ENCODE data around the gene GASK1A. TPM values are rescaled to one million over a fixed set of nuclear protein-coding genes. Genes with fewer than 3 reads are reported as not detected.

The GASK1A gene
- total RNA-seq, 1 donor from 2014 or later: not detected

DNA sequence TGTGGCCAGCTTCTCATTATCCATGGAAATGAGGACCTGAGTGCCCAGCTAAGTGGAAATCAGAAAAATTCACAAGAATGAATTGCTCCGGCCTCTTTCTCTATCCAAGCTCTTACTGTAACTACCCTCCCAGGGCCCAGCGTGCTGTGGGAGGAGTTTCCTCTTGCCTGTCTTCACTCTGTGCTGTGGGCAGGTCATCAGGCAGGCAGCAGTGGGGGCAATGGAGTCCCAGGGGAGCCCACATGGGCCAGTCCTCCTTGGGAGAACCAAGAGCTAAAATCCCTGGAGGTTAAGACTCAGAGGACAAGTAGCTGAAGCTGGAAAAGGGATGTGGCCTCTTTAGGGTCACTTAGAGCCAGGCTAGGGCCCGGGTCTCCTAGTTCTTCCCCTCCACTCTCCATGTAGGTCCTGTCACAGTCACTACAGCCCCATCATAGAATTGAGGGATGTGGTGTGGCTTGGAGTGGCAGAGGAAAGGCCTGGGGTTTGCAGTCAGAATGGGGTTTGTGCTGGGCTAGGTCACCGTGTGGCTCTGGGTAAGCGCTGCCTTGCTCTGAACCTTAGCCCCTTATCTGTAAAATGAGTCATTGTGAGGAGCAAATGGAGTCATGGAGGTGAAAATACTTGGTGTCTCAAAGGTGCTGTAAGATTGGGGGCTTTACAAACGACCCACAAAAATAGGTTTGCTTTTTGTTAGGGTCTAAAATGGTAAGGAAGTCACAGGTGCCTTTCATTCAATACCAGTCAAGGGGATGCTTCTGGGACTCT, 3.7 kb downstream of the GASK1A start:
- Mint-ChIP-seq H3K9me3 (no peaks in the 10 kb centered on the region), H3K27me3 (peaks cover 40% of the 10 kb centered on the region), H3K4me3 (no peak overlapping the region), H3K27ac (no peak overlapping the region), H3K36me3 (ENCODE audit: low read depth) (no peaks in the 10 kb centered on the region), H3K4me1 (peaks cover 10% of the 10 kb centered on the region)
- intact Hi-C loops (cut with micrococcal nuclease): no loop called here
- CTCF ChIA-PET: no interaction called here
- TF ChIP-seq, protein P1, sequence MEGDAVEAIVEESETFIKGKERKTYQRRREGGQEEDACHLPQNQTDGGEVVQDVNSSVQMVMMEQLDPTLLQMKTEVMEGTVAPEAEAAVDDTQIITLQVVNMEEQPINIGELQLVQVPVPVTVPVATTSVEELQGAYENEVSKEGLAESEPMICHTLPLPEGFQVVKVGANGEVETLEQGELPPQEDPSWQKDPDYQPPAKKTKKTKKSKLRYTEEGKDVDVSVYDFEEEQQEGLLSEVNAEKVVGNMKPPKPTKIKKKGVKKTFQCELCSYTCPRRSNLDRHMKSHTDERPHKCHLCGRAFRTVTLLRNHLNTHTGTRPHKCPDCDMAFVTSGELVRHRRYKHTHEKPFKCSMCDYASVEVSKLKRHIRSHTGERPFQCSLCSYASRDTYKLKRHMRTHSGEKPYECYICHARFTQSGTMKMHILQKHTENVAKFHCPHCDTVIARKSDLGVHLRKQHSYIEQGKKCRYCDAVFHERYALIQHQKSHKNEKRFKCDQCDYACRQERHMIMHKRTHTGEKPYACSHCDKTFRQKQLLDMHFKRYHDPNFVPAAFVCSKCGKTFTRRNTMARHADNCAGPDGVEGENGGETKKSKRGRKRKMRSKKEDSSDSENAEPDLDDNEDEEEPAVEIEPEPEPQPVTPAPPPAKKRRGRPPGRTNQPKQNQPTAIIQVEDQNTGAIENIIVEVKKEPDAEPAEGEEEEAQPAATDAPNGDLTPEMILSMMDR (IDR thresholded peaks at IDR 0.05): no peak
- ATAC-seq (ENCODE audit: low read depth) (no peak), DNase-seq (no peak)
- POLR2A ChIA-PET: no interaction called here

DNA sequence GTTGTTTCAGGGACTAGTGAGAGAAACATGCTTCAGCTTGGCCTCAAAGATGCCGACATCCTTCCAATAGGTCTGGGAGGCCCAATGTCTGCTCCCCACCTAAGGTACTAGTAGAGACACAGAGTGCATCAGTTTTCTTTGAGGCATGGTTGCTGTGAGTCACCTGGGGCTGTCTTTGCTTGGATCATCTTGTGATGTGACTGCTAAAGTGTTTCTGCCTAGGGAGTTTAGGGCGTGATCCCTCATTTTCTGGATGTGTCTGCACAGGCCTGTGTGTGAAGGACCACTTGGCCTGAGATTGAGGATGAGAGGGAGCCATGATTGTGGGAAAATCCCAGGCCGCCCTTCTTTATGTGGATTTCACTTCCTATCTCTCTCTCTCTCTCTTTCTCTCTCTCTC, 4.8 kb downstream of the GASK1A start:
- no peak overlapping the region for H3K4me3 Mint-ChIP-seq
- H3K9me3 Mint-ChIP-seq: no peaks in the 10 kb centered on the region
- intact Hi-C loops (cut with micrococcal nuclease): no loop called here
- peaks cover 35% of the 10 kb centered on the region for H3K27me3 Mint-ChIP-seq
- DNase-seq (no peak), ATAC-seq (ENCODE audit: low read depth) (no peak)
- TF ChIP-seq, protein P1 (IDR thresholded peaks at IDR 0.05): no peak
- CTCF ChIA-PET: no interaction called here
- POLR2A ChIA-PET: no interaction called here
- H3K4me1 Mint-ChIP-seq: peaks cover 6% of the 10 kb centered on the region
- no peaks in the 10 kb centered on the region for H3K36me3 Mint-ChIP-seq (ENCODE audit: low read depth)
- no peak overlapping the region for H3K27ac Mint-ChIP-seq

DNA sequence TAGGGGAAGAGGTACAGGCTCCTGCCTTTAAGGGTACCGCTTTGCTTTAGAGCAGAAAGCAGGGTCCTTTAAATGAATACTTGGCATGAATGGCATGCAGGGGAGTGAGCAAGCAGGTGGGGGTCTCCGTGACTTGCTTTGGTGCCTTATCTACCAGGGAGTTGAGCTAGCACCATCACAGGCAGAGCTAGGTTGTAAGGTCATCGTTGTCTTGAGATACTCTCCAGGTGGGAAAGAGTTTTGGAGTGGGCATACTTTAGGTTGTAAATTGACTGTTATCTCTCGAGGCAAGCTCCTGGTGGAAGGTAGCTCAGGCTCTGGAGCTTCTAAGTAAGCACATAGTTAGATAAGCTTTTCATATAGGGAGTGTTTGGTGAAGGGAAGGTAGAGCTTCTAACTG, 5.6 kb downstream of the GASK1A start:
- intact Hi-C loops (cut with micrococcal nuclease): no loop called here
- peaks cover 34% of the 10 kb centered on the region for H3K27me3 Mint-ChIP-seq
- ChIA-PET CTCF (interaction anchor here (0.6 kb wide), 1 partner anchor 508 kb away, joined by 3 read pairs; no protein-coding TSS in a partner anchor), POLR2A (no interaction called here)
- no peaks in the 10 kb centered on the region for H3K9me3 Mint-ChIP-seq
- H3K4me3 Mint-ChIP-seq: no peak overlapping the region
- DNase-seq (no peak), ATAC-seq (ENCODE audit: low read depth) (no peak)
- no peak overlapping the region for H3K27ac Mint-ChIP-seq
- peaks cover 2% of the 10 kb centered on the region for H3K4me1 Mint-ChIP-seq
- H3K36me3 Mint-ChIP-seq (ENCODE audit: low read depth): no peaks in the 10 kb centered on the region
- TF ChIP-seq, protein P1 (IDR thresholded peaks at IDR 0.05): no peak

DNA sequence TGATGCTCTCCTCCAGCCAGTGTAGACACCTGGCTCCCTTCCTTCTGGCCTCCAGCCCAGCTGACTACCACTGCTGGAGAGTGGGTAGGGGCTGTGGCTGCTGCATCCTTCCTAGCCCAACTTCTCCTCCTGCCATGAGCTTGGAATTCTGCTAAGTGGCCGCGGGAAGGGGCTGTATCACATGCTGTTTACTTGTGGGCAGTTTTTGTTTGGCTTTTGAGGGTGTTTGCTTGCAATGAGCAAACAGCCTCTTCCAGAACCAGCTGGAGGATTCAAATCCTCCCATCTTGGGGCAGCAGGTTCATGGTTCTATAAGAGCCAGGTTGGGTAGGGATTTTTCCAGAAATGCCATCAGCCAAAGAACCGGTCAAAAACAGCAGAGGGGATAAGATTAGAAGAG, 9.0 kb downstream of the GASK1A start:
- H3K9me3 Mint-ChIP-seq: no peaks in the 10 kb centered on the region
- H3K4me1 Mint-ChIP-seq: no peaks in the 10 kb centered on the region
- ChIA-PET CTCF (no interaction called here), POLR2A (no interaction called here)
- H3K27ac Mint-ChIP-seq: no peak overlapping the region
- DNase-seq (no peak), ATAC-seq (ENCODE audit: low read depth) (no peak)
- H3K36me3 Mint-ChIP-seq (ENCODE audit: low read depth): no peaks in the 10 kb centered on the region
- intact Hi-C loops (cut with micrococcal nuclease): no loop called here
- H3K27me3 Mint-ChIP-seq: peaks cover 16% of the 10 kb centered on the region
- H3K4me3 Mint-ChIP-seq: no peak overlapping the region
- TF ChIP-seq, protein P1 (IDR thresholded peaks at IDR 0.05): no peak

DNA sequence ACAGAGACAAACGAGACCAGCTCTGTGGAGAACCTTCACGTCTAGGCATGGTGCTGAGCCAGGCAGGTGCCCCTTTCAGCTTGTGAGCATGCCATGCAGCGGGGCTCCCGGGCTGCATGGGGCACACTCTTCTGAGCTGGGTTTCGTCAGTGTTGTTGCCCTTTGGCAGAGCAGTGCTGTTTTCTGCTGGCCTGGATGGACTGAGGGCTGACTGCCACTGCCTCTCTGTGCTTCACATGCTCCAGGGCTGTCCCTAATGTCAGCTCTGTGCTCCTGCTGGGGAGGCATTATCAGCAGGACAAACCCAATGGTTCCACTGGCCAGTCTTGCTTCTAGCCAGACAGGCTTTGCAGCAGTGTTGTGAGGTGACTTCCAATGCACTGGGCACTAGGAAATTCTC, 9.5 kb downstream of the GASK1A start:
- Mint-ChIP-seq H3K9me3 (no peaks in the 10 kb centered on the region), H3K27me3 (peaks cover 16% of the 10 kb centered on the region), H3K27ac (no peak overlapping the region), H3K4me1 (no peaks in the 10 kb centered on the region), H3K36me3 (ENCODE audit: low read depth) (no peaks in the 10 kb centered on the region), H3K4me3 (no peak overlapping the region)
- DNase-seq: no peak
- TF ChIP-seq, protein P1 (IDR thresholded peaks at IDR 0.05): no peak
- intact Hi-C loops (cut with micrococcal nuclease): no loop called here
- POLR2A ChIA-PET: no interaction called here
- no peak for ATAC-seq (ENCODE audit: low read depth)
- CTCF ChIA-PET: no interaction called here
